IPS-NIHi7 (cell line): ENCODE measurements around the gene ASAP2.
"Not testable (repeated sequence)": the region's sequence is repeated elsewhere in the genome, so short reads cannot be mapped to it uniquely, and the experiment has no call there.

Experiments
- DNase-seq: peaks from one replicate; pipeline ENCODE4 v3.0.0; 2012; ENCODE audit warnings: mixed read lengths; ENCODE audit errors: extremely low spot score

The ASAP2 gene

GRCh38 chr2:9378433-9379390, 172.1 kb downstream of the ASAP2 start:
- DNase-seq = peak; percentile 49

GRCh38 chr2:9379391-9379755, 172.8 kb downstream of the ASAP2 start:
- DNase-seq = no peak

GRCh38 chr2:9380702-9381628, 174.4 kb downstream of the ASAP2 start:
- no peak for DNase-seq

GRCh38 chr2:9382604-9383235, 176.1 kb downstream of the ASAP2 start:
- no peak for DNase-seq

- DNase-seq = no peak
These were observed 177.9 kb downstream of the ASAP2 start for GRCh38 chr2:9384521-9384920.

GRCh38 chr2:9385841-9386240, 179.2 kb downstream of the ASAP2 start:
- DNase-seq = no peak

- no peak for DNase-seq
These were observed 181.6 kb downstream of the ASAP2 start for GRCh38 chr2:9388199-9388681.

GRCh38 chr2:9388950-9389911, 182.6 kb downstream of the ASAP2 start:
- DNase-seq = no peak

- no peak for DNase-seq
These were observed 183.7 kb downstream of the ASAP2 start for GRCh38 chr2:9390151-9390850.

GRCh38 chr2:9390991-9391390, 184.4 kb downstream of the ASAP2 start:
- no peak for DNase-seq

- DNase-seq = no peak
These were observed 185.5 kb downstream of the ASAP2 start for GRCh38 chr2:9391961-9392720.

GRCh38 chr2:9392898-9393765, 186.5 kb downstream of the ASAP2 start:
- DNase-seq = peak; percentile 56

- DNase-seq = no peak
These were observed 188.2 kb downstream of the ASAP2 start for GRCh38 chr2:9394816-9395215.

GRCh38 chr2:9397201-9397600, 190.6 kb downstream of the ASAP2 start:
- DNase-seq = no peak

GRCh38 chr2:9398251-9398650, 191.6 kb downstream of the ASAP2 start:
- not testable (repeated sequence) for DNase-seq

- no peak for DNase-seq
These were observed 192.5 kb downstream of the ASAP2 start for GRCh38 chr2:9398881-9399780.
